HG02970 (cell line): ENCODE results near the gene MRPL1.
"Not testable (repeated sequence)": the region's sequence is repeated elsewhere in the genome, so short reads cannot be mapped to it uniquely, and the experiment has no call there.

ENCODE experiments used
- ATAC-seq: cut with Tn5 transposase; IDR thresholded peaks from one replicate; pipeline ENCODE4 v1.9.1; 2021; ENCODE audit warnings: mild to moderate bottlenecking, moderate library complexity, moderate number of reproducible peaks; ENCODE audit not compliant: unreplicated experiment, low FRiP score

The MRPL1 gene

DNA sequence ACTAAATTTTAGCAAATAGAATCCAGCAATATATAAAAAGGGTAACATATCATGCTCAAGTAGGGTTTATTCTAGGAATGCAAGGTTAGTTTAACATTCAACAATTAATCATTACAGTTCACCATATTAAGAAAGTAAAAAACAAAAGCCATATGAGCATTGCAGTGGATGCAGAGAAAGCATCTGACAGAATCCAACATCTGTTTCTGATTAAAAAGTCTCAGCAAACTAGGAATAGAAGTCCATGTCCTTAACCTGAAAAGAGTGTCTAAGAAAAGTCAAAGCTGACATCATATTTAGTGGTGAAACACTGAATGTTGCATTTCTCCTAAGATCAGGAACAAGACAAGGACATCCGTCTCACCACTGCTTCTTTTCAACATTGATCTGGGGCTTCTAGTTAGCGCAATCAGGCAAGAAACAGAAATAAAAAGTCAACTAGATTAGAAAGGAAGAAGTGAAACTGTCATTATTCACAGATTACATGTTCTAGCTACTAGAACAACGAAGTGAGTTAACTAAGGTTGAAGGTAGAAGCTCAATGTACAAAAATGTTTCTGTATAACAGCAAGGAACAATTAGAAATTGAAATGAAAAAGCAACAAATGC lies 49.3 kb downstream of the MRPL1 start:
- no peak for ATAC-seq

DNA sequence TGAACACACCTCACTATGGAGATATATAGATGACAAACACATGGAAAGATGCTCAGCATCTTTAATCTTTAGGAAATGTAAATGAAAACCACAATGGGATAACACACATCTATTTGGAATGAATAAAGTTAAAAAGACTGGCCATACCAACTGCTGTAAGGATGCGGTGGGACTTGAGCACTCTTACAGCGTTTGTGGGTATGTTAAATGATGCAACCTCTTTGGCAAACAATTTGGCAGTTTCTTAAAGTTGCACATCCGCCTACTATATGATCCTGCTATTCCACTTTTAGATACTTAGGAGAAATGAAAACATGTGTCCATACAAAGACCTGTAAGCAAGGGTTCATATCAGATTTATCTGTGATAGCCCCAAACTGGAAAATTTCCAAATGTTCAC lies 50.7 kb downstream of the MRPL1 start:
- ATAC-seq, result no peak

DNA sequence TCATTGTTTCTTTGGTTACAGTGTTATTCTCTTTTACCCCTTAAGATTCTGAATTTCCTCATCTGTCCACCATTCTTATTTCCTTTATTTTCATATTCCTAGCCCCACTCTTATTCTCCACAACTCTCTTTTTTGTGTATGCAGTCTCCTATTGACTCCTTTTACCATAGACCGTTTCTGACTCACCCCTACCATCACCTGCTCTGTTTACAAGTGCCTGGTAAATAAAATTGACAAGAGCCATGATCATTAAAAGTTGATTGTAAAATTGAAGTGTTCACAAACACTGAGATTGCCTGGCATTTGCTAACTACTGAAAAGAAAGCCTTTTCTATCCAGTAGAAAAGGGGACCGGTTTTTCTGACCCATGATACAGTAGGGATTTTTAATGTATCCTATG lies 54.4 kb downstream of the MRPL1 start:
- ATAC-seq, result no peak

DNA sequence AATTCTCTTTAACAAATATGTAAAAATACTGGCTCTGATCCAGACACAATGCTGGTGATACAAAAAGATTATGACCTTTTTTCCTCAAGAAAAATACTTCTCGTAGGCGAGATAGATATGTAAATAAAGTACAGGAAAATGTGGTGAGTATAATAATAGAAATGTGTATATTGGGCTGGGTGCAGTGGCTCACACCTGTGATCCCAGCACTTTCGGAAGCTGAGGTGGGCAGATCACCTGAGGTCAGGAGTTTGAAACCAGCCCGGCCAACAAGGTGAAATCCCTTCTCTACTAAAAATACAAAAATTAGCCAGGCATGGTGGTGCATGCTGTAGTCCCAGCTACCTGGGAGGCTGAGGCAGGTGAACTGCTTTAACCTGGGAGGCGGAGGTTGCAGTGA lies 55.0 kb downstream of the MRPL1 start:
- ATAC-seq, result no peak

DNA sequence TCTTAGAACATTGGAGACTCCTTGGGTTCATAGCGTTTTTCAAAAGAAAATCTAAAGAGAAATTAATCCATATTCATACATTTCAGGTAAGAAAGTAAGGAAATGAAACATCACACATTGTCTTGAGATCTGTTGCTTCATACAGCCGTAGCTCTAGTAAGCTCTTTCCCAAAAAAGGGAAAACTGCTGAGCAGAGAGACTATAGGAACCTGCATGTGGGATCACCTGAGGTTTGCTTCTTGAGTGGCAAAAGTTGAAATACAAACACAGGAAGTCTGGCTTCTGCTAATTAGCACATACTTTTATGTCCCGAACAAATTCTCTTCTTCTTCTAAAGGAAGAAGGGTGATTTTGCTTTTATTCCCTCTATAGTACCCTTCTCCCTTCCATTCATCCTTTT lies 57.7 kb downstream of the MRPL1 start:
- ATAC-seq, result no peak

DNA sequence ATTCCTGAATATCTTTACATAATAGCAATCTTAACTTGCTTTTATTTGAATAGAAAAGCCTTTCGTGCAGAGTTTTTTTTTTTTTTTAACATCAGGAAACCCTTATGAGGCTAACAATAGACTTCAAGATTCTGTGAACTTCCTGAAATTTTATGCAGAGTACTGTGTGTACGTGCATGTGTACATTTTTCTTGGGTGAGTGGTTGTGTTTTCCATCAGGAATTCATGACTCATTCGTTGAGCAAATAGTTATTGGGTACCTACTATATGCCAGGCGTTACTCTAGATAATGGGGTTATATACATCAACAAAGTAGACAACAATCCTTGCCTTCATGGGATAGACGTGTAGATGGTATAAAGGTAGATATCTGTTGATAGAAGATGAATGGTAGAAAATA lies 59.1 kb downstream of the MRPL1 start:
- ATAC-seq, result no peak

DNA sequence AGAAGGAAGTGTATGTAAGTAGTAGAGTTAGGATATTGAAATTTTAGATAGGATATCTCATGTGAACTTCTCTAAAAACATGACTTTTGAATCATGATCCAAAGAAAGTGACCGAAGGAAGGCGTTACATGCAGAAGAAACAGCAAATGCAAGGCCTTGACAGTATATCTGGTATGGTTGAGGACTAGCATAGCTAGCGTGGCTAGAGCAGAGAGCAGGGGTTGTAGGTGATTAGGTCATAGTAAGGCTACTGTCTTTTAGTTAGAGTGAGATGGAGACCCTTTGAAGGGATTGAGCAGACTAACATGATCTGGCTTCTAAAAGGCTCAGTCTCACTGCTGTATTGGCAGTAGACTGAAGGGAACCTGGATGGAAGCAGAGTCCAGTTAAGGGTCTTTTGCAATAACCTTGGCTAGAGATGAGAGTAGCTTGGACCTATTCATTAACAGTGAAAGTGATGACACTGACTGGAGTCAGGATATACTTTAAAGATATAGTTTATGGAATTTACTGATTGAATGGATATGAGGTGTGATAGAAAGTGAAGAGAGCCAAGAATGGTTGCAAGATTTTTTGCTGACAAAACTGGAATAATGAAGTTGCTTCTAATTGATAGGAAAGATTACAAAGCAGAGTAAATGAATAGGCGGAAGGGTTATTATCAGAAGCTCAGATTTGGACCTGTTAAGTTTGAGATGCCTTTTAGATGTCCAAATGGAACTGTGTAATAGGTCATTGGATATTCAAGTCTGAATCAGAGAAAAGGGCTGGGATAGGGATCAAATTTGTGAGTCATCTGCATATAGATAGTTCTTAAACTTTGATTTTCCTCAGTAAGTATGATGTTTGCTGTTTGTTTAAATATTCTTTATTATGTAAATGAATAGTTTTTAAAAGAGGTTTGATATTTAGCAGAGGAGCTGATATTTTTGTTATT lies 59.8 kb downstream of the MRPL1 start:
- ATAC-seq, result no peak

DNA sequence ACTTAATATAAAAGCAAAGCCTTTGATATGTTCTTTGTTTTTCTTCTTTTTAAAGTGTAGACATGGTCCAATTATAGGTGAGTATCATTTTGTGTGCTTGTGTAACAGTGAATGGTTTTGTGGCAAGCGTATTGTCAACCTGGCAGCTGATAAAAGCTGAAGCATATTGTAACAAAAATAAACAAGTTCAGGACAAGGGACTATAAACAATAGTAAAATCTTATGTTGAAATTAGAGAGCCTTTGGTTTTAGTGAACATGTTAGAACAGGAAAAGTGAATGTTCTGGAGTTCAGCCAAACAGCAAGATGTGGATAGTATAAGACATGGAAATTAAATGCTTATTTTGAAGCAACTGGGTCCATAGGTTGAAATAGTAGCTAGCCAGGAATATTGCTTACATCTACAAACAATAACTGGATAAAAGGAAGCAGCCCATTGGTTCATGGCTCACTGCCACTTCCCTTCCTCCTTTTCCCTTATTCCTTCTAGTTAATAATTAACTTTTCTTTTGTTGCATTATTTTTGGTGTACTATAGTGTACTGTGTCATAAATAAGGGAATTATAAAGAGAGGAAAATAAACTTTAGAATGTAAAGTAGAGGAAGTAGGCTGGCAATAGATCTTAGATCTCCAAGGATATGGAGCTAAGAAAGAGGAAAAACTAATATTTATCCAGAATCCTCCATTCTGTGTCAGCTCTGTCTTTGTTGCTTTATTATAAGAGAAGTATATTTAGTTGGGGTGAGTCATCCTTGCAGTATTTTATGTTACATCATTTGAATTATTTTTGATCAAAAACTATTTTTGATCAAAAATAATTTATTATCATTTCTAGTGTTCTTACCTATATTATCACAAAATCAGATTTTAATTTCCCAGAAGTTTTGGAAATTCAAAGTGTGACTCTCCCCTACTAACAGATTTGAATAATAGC lies 65.6 kb downstream of the MRPL1 start:
- ATAC-seq, result no peak

DNA sequence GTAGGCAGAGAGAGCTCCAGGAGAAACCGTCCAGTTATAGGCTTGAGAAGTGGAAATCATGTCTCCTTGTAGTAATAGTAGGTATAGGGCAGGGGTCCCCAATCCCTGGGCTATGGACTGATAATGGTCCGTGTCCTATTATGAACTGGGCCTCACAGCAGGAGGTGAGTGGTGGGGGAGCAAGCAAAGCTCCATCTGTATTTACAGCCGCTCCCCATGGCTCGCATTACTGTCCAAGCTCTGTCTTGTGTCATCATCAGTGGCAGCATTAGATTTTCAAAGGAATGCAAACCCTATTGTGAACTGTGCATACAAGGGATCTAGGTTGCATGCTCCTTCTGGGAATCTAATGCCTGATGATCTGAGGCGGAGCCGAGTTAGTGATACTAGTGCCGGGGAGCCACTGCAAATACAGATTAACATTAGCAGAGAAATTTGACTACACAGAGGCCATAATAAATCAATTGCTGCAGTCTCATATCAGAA lies 67.6 kb downstream of the MRPL1 start:
- no peak for ATAC-seq

DNA sequence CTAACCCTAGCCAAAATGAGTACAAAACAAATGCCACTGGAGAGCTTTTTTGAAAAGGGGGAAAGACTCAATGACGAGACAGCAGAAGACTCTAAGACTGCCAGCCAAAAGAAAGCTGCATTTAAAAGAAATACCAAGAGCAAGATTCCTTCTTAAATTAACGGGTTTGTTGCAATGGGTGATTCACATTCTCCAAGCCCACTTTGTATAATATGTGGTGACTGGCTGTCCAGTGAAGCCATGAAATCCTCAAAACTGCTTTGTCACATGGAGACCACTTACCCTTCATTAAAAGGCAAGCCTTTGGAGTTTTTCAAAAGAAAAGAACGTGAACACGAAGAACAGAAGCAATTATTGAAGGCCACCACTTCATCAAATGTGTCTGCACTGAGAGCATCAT lies 68.2 kb downstream of the MRPL1 start:
- no peak for ATAC-seq

DNA sequence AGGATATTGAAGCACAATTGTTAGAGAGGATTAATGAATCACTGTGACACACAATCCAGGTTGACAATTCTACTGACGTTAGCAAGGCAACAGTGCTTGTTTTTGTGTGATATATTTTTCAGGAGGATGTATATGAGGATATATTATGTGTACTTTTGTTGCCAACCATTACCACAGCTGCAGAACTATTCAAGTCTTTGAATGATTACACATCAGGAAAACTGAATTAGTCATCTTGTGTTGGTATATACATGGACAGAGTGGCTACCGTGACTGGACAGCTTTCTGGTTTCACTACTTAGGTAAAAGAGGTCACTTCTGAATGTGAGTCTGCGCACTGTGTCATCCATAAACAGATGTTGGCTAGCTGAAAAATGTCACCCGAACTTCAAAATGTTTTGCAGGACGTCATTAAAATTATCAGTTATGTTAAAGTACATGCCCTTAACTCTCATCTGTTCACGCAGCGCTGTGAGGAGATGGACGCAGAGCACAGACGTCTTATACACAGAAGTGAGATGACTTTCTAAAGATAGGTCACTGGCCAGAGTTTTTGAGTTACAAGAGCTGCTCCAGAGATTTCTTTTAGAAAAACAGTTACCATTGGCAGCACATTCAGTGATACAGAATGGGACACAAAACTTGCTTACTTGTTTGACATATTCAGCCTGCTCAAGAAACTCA lies 69.0 kb downstream of the MRPL1 start:
- no peak for ATAC-seq

DNA sequence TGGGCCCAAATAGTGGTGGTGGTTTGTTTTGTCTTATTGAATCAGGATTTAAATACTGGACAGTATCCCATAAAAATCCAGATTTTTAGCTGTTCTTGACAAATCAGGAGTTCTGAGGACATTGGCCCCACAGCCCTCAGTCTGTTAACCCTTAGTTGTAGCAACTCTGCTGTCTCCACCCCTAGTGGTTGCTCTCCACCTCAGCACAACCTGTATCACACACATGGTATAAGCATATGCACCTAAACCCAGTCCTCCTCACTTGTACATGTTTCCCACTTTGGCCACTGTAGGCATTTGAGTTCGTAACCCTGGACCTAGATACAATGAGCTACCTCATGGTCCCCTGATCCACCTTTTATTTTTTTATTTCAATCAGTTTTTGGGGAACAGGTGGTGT lies 75.9 kb downstream of the MRPL1 start:
- ATAC-seq, result no peak

DNA sequence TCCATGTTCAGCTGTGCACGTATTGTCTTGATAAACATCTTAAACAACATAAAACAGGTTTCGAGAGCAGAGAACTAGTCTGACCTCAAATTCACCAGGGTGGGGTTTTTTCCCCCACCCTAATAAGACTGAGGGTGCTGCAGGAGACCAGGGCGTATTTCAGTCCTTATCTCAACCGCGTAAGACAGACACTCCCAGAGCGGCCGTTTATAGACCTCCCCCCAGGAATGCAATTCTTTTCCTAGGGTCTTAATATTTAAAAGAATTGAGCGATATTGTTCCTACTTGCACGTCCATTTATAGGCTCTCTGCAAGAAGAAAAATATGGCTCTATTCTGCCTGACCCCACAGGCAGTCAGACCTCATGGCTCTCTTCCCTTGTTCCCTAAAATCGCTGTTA lies 83.3 kb downstream of the MRPL1 start:
- not testable (repeated sequence) for ATAC-seq

DNA sequence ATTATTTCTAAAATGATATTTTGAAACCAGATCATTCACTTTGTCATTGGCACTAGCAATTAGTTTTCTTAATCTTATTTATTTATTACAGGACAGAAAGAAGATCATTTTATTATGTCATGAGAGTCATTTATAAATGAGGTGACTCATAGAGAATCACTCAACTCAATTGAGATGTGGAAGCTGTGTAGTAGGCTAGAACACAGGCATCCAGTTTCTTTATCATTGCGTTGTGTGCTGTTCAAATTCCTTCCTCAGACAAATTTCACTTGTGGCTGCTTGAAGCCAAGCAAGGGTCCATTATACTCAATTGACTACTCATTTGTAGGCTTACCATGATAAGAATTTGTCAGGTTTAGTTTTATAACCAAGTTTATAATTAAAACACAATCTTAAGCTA lies 87.6 kb downstream of the MRPL1 start:
- ATAC-seq, result no peak

DNA sequence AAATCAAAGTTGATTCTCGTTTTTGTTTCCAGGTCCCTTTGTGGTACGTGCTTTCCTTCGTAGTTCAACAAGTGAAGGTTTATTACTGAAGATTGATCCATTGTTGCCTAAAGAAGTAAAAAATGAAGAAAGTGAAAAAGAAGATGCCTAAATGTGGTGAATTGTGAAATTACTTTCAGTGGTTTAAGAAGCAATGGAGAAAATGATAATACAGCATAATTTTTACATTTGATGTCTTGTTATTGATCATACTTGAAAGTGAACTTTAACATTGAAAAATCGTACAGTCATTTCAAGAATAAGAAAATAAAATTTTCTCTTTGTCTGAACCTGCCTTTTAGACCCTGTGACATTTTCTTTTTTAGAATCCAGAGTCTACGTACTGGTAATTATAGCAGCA lies 89.8 kb downstream of the MRPL1 start:
- ATAC-seq, result no peak

DNA sequence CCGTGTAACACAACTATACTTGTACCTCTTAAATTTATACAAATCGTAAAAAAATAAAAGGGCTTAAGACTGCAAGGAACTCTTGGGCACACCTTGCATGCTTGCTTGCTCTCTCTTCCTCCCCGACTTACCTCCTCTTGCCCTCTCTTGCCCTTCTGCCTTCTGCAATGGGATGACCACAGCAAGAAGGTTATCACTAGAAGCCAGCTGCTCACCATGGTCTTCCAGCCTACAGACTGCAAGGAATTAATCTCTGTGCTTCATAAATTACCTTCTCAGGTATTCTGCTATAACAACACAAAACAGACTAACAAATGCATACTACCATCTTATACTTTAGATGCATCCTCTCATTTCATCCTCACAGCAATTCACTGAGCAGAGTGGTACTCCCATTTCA lies 92.1 kb downstream of the MRPL1 start:
- no peak for ATAC-seq

DNA sequence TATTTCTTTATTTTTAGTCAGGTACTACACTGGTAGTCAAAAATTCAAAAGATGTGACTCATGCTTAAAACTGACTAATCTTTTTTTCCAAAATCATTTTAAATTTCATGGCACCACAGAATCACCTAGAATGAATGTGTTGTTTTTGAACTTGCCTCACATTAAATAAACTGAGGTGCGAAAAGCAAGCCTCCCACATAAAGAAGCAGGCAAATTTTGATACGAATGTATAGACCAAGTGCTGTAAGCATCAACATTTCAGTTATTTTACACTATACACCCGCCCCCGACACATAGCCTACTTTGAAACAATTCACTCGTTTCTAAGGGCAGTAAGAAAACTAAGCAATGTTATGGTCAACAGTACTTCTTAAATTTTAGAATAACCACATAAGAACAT lies 94.3 kb downstream of the MRPL1 start:
- no peak for ATAC-seq

DNA sequence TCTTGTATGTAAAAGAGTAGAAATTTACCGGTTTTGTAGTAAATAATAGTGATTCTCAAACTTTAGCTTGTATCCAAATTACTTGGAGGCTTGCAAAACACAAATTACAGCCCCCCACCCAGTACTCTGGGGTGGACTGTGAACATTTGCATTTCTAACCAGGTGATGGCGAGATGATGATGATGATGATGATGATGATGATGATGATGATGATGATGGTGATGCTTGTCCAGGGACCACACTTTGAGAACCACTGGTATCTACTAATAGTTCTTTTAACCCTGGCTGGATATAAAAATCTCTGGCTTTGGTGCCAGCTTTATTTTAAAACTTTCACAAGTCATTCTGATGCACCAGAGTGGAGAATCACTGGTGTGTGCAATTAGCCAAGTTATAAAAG lies 96.3 kb downstream of the MRPL1 start:
- no peak for ATAC-seq

DNA sequence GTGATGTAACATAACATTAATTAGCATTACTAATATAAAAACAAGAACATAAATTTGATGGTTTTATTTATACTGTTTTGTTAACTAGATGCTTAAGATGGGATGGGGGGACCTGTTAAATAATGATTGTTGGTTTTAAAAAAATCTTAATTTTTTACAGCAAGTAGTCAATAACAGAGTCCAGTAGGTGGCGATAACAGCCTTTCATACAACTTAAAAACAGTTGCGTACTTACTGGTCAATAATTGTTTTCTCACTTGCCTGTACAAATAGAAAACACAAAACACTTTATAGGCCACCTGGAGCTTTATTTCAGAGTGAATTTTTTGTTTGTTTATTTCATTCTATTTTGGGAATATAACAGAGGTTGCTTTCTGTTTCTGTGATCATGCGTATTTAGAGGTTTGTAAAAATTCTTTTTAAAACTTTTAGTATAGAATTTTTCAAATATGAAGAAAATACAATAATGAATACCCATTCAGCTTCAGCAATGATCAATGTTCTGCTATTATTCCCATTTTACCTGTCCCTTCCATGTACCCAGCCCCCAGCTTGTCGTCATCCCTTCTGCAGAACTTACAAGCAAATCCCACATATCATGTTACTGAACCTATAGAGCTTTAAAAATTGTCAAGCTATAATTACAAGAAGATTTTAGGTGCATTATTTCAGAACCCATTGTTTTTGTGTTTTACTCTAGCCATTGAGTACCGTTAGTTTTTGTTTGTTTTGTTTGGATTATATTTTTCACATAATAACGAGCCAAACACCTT lies 97.1 kb downstream of the MRPL1 start:
- ATAC-seq, result no peak

DNA sequence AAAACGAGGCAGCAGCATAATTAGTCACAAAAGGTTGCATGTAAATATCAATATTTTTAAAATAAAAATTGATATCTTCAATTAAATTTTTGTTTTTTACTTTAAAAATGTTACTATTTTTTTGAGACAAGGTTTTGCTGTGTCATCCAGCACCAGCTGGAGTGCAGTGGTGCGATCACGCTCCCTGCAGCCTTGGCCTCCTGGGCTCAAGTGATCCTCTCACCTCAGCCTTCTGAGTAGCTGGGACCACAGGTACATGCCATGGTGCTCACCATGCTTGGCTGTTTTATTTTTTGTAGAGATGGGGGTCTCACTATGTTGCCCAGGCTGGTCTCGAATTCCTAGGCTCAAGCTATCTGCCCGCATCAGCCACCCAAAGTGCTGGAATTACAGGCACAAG lies 97.7 kb downstream of the MRPL1 start:
- ATAC-seq, result no peak
